ENCODE data around the gene MSANTD1.

DNA sequence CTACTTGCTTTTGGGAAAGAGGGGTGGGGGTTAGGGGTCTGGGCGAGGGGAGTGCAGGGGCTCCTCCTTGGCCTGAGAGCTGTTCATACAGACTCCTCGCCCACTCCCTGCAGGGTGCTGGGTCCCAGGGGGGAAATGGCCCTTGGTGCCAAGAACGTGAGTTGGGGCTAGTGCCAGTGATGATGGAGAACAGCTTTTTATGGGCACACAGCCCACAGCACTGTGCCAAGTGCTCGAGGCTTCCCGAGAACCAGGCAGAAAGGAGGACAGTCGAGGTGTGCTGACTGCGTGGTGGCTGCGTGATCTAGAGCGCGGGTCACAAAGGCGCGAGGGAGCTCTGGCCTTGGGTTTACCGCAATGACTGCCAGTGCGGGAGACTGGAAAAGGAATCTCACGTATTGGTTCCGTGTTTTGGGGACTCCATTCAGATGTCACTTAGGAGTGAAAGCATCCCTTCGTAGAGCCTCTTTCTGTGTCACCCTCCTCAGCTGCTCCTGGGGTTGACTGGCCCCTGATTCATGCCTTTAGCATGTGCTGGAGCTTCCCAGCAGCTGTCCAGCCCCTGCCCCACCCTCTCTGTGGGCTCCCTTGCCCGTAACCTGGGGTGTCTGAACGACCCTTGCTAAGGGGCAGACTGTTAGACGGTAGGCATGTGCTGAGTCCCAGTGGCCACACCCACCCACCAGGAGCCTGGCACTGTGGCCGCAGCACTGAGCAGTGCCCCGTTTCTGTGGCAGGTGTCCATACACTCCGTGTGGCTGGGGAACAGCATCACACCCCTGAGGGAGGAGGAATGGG, 20.9 kb upstream of the MSANTD1 start:
- TF ChIP-seq YY1 (IDR thresholded peaks at IDR 0.05; ENCODE audit: insufficient read depth, insufficient read length) (no peak), ZNF274 (IDR thresholded peaks at IDR 0.05; ENCODE audit: low read depth, low read length) (no peak), SUZ12 (IDR thresholded peaks at IDR 0.05; ENCODE audit: extremely low read depth, insufficient read depth, insufficient read length) (no peak)
